Measurements from ENCODE around the gene GYG1. TPM values are rescaled to one million over a fixed set of nuclear protein-coding genes. Genes with fewer than 3 reads are reported as not detected.

The GYG1 gene
- total and polyA plus RNA-seq, 2 experiments from 2014 or later: 33.2 to 40.9 TPM

DNA sequence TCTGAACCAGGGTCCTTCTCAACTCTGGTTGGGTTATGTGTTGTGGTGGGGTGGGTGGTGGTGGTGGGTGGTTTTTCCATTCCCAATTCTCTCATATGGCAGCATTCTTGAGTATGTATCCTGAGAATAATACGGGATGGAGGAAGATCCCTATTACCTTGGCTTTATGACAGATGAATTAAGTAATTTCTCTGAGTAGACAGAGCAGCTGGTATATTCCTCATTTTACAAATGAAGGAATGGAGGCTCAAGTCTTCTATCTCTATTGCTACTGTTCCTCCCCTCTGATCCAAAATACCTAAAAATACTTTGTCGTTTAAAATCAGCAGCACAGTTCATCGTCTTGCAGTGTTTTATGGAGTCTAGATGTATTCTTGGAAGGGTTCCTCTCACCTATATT lies 10.4 kb downstream of the GYG1 start (continued):
- TF ChIP-seq, protein P1, sequence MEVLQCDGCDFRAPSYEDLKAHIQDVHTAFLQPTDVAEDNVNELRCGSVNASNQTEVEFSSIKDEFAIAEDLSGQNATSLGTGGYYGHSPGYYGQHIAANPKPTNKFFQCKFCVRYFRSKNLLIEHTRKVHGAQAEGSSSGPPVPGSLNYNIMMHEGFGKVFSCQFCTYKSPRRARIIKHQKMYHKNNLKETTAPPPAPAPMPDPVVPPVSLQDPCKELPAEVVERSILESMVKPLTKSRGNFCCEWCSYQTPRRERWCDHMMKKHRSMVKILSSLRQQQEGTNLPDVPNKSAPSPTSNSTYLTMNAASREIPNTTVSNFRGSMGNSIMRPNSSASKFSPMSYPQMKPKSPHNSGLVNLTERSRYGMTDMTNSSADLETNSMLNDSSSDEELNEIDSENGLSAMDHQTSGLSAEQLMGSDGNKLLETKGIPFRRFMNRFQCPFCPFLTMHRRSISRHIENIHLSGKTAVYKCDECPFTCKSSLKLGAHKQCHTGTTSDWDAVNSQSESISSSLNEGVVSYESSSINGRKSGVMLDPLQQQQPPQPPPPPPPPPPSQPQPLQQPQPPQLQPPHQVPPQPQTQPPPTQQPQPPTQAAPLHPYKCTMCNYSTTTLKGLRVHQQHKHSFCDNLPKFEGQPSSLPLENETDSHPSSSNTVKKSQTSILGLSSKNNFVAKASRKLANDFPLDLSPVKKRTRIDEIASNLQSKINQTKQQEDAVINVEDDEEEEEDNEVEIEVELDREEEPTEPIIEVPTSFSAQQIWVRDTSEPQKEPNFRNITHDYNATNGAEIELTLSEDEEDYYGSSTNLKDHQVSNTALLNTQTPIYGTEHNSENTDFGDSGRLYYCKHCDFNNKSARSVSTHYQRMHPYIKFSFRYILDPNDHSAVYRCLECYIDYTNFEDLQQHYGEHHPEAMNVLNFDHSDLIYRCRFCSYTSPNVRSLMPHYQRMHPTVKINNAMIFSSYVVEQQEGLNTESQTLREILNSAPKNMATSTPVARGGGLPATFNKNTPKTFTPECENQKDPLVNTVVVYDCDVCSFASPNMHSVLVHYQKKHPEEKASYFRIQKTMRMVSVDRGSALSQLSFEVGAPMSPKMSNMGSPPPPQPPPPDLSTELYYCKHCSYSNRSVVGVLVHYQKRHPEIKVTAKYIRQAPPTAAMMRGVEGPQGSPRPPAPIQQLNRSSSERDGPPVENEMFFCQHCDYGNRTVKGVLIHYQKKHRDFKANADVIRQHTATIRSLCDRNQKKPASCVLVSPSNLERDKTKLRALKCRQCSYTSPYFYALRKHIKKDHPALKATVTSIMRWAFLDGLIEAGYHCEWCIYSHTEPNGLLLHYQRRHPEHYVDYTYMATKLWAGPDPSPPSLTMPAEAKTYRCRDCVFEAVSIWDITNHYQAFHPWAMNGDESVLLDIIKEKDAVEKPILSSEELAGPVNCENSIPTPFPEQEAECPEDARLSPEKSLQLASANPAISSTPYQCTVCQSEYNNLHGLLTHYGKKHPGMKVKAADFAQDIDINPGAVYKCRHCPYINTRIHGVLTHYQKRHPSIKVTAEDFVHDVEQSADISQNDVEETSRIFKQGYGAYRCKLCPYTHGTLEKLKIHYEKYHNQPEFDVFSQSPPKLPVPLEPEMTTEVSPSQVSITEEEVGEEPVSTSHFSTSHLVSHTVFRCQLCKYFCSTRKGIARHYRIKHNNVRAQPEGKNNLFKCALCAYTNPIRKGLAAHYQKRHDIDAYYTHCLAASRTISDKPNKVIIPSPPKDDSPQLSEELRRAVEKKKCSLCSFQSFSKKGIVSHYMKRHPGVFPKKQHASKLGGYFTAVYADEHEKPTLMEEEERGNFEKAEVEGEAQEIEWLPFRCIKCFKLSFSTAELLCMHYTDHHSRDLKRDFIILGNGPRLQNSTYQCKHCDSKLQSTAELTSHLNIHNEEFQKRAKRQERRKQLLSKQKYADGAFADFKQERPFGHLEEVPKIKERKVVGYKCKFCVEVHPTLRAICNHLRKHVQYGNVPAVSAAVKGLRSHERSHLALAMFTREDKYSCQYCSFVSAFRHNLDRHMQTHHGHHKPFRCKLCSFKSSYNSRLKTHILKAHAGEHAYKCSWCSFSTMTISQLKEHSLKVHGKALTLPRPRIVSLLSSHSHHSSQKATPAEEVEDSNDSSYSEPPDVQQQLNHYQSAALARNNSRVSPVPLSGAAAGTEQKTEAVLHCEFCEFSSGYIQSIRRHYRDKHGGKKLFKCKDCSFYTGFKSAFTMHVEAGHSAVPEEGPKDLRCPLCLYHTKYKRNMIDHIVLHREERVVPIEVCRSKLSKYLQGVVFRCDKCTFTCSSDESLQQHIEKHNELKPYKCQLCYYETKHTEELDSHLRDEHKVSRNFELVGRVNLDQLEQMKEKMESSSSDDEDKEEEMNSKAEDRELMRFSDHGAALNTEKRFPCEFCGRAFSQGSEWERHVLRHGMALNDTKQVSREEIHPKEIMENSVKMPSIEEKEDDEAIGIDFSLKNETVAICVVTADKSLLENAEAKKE (CRISPR knock-in tag; IDR thresholded peaks at IDR 0.05): no peak
- TF ChIP-seq JUNB (IDR thresholded peaks at IDR 0.05; ENCODE audit: unreplicated experiment) (no peak), ZNF114 (CRISPR knock-in tag; IDR thresholded peaks at IDR 0.05) (no peak), STAT1 (IDR thresholded peaks at IDR 0.05; ENCODE audit: unreplicated experiment) (no peak), CREB1 (CRISPR knock-in tag; IDR thresholded peaks at IDR 0.05; ENCODE audit: low read depth) (no peak), EZH2 (IDR thresholded peaks at IDR 0.05; ENCODE audit: low read depth, unreplicated experiment) (no peak)
- TF ChIP-seq, protein P2, sequence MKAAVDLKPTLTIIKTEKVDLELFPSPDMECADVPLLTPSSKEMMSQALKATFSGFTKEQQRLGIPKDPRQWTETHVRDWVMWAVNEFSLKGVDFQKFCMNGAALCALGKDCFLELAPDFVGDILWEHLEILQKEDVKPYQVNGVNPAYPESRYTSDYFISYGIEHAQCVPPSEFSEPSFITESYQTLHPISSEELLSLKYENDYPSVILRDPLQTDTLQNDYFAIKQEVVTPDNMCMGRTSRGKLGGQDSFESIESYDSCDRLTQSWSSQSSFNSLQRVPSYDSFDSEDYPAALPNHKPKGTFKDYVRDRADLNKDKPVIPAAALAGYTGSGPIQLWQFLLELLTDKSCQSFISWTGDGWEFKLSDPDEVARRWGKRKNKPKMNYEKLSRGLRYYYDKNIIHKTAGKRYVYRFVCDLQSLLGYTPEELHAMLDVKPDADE (IDR thresholded peaks at IDR 0.05): no peak
- TF ChIP-seq, protein P3, sequence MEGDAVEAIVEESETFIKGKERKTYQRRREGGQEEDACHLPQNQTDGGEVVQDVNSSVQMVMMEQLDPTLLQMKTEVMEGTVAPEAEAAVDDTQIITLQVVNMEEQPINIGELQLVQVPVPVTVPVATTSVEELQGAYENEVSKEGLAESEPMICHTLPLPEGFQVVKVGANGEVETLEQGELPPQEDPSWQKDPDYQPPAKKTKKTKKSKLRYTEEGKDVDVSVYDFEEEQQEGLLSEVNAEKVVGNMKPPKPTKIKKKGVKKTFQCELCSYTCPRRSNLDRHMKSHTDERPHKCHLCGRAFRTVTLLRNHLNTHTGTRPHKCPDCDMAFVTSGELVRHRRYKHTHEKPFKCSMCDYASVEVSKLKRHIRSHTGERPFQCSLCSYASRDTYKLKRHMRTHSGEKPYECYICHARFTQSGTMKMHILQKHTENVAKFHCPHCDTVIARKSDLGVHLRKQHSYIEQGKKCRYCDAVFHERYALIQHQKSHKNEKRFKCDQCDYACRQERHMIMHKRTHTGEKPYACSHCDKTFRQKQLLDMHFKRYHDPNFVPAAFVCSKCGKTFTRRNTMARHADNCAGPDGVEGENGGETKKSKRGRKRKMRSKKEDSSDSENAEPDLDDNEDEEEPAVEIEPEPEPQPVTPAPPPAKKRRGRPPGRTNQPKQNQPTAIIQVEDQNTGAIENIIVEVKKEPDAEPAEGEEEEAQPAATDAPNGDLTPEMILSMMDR (conservative IDR thresholded peaks at IDR 0.05; ENCODE audit: low read depth in 2 of 2): no peak
